ENCODE measurements around the gene GADD45A.
A peak's percentile ranks its signal among the peaks of the same experiment; 100 is the strongest.

Gene GADD45A

DNA sequence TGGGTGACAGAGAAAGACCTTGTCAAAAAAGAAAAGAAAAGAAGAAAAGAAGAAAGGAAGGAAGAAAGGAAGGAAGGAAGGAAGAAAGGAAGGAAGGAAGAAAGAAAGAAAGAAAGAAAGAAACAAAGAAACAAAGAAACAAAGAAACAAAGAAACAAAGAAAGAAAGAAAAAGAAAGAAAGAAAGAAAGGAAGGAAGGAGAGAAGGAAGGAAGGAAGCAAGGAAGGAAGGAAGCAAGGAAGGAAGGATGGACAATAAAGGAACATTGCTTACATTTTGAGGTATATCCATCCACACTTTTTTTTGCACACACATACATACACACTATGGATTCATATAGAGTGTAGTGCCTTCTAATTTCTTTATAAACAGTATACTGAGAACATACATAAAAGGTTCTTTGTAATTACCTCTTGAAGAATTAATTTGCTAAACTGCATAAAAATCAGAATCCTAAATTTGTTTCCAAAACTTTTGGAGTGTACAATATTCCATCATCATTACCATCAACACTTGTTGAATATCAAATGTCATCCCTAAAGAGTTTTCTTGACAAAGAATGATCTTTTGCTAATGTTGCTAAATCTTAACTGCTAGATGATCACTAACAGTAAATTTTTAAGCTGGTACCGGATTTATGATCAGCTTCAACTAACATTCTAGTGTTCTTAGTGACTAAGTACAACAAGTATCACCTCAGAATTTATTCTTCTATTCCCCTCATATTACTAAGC lies 11.4 kb upstream of the GADD45A start:
- no peak for DNase-seq
- no peaks in the 10 kb centered on the region for H3K36me3 Mint-ChIP-seq (ENCODE audit: low read depth)
- no peaks in the 10 kb centered on the region for H3K9me3 Mint-ChIP-seq
- peaks cover 25% of the 10 kb centered on the region for H3K4me1 Mint-ChIP-seq
- no peak overlapping the region for H3K27ac Mint-ChIP-seq
- no peak overlapping the region for H3K4me3 Mint-ChIP-seq
- TF ChIP-seq, protein P1, sequence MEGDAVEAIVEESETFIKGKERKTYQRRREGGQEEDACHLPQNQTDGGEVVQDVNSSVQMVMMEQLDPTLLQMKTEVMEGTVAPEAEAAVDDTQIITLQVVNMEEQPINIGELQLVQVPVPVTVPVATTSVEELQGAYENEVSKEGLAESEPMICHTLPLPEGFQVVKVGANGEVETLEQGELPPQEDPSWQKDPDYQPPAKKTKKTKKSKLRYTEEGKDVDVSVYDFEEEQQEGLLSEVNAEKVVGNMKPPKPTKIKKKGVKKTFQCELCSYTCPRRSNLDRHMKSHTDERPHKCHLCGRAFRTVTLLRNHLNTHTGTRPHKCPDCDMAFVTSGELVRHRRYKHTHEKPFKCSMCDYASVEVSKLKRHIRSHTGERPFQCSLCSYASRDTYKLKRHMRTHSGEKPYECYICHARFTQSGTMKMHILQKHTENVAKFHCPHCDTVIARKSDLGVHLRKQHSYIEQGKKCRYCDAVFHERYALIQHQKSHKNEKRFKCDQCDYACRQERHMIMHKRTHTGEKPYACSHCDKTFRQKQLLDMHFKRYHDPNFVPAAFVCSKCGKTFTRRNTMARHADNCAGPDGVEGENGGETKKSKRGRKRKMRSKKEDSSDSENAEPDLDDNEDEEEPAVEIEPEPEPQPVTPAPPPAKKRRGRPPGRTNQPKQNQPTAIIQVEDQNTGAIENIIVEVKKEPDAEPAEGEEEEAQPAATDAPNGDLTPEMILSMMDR (IDR thresholded peaks at IDR 0.05), result no peak
- H3K27me3 Mint-ChIP-seq (ENCODE audit: low read depth, poor library complexity), result peaks cover 6% of the 10 kb centered on the region

DNA sequence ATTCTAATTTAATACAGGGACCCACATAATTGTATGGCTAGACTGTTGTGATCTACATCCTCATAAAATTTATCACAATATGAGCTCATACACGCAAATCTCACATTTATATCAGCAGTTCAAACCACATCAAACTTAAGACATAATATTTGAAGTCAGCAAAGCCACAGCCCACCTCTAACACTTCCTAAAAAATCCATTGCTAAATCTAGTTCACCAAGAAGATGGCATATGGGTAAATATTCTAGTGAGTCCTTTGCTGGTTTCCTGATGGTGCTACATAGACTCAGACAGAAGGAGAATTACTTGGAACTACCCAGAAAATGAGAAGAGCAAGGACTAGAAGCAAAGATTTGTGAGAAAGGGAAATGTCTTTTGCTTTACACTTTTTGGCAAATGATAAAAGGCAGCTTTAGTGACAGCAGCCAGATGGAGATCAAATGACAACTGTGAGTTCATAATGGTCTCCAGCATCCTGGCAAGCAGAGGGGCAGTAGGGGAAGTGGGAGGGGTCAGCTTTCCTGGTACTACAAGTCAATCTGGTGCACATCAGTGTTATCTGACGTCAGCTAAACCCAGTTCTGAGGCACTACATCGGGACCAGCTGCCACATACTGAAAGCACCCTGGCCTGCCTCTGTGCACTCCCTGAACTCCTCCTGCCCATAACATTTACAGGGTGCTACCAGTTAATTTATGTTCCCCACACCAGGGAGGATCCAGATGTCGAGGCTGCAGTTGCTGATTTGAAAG lies 10.6 kb upstream of the GADD45A start:
- Mint-ChIP-seq H3K27me3 (ENCODE audit: low read depth, poor library complexity) (peaks cover 6% of the 10 kb centered on the region), H3K4me3 (no peak overlapping the region), H3K36me3 (ENCODE audit: low read depth) (no peaks in the 10 kb centered on the region), H3K9me3 (no peaks in the 10 kb centered on the region), H3K27ac (peak overlapping the region; percentile 46), H3K4me1 (peaks cover 25% of the 10 kb centered on the region)
- TF ChIP-seq, protein P1 (IDR thresholded peaks at IDR 0.05), result no peak
- DNase-seq, result peak; percentile 29

DNA sequence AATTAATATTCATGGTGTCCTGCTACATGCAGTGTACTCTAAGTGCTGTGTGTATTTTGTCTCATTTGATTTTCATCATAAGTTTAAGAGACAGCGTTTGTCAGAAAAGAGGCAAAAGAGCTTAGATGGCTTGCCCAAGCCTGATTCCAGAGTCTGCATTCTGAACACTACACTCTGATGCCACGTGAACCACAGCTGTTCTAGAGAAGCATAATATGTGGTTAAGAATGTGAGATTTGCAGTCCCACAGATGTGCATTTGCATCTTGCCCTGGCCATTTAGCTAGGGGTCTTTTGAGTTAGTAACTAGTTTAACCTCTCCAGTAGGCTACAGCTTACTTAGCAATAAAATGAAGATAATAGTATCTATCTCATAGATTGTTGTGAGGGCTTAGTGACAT lies 9.2 kb upstream of the GADD45A start:
- peaks cover 25% of the 10 kb centered on the region for H3K4me1 Mint-ChIP-seq
- H3K4me3 Mint-ChIP-seq, result no peak overlapping the region
- no peaks in the 10 kb centered on the region for H3K9me3 Mint-ChIP-seq
- H3K36me3 Mint-ChIP-seq (ENCODE audit: low read depth), result no peaks in the 10 kb centered on the region
- DNase-seq, result no peak
- TF ChIP-seq, protein P1 (IDR thresholded peaks at IDR 0.05), result no peak
- no peak overlapping the region for H3K27ac Mint-ChIP-seq
- H3K27me3 Mint-ChIP-seq (ENCODE audit: low read depth, poor library complexity), result peaks cover 6% of the 10 kb centered on the region

DNA sequence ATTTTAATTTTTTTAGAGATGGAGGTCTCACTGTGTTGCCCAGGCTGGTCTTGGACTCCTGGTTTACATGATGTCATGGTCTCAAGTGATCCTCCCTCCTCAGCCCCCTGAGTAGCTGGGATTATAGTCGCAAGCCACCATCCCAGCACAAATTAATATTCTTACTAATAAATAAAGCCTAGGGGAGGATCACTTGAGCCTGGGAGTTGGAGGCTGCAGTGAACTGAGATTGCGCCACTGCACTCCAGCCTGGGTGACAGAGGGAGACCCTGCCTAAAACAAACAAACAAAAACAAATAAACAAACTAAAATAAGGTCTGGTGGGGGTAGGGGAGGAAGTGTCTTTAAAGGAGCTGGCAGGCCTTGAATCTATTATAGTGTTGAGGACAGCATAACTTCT lies 8.7 kb upstream of the GADD45A start:
- H3K9me3 Mint-ChIP-seq, result no peaks in the 10 kb centered on the region
- peak overlapping the region; percentile 33 for H3K27ac Mint-ChIP-seq
- H3K4me3 Mint-ChIP-seq, result no peak overlapping the region
- H3K4me1 Mint-ChIP-seq, result peaks cover 25% of the 10 kb centered on the region
- no peaks in the 10 kb centered on the region for H3K36me3 Mint-ChIP-seq (ENCODE audit: low read depth)
- TF ChIP-seq, protein P1 (IDR thresholded peaks at IDR 0.05), result no peak
- DNase-seq, result no peak
- H3K27me3 Mint-ChIP-seq (ENCODE audit: low read depth, poor library complexity), result peaks cover 6% of the 10 kb centered on the region

DNA sequence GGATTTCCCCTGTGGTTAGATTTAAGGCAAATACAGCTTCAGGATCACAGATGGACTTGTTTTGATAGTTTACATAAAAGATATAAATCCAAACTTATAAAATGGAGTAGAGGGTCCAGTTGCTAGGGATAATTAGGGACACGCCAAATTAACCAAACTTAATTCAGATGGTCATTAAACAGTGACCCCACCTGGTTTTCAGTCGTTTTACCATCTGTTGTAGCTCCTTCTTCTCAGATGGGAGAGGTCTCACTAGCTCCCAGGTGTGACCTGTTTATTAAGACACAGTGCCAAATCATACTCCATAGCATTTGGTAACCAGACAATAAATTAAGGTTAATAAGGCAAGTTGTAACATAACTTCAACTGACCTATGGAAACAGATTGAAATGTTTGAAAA lies 8.1 kb upstream of the GADD45A start:
- Mint-ChIP-seq H3K4me3 (no peak overlapping the region), H3K36me3 (ENCODE audit: low read depth) (no peaks in the 10 kb centered on the region), H3K27me3 (ENCODE audit: low read depth, poor library complexity) (peaks cover 6% of the 10 kb centered on the region), H3K27ac (no peak overlapping the region), H3K9me3 (no peaks in the 10 kb centered on the region), H3K4me1 (peaks cover 25% of the 10 kb centered on the region)
- TF ChIP-seq, protein P1 (IDR thresholded peaks at IDR 0.05), result no peak
- no peak for DNase-seq
